Activated CD4-positive, alpha-beta memory T cell treated with anti-CD3 and anti-CD28 coated beads, Interleukin-2, amount 10 ng/mL, durations not matched to agents 7 days and 5 days (primary cell): ENCODE data around the gene TRPM2. TPM values are rescaled to one million over a fixed set of nuclear protein-coding genes. Genes with fewer than 3 reads are reported as not detected.
A peak's percentile ranks its signal among the peaks of the same experiment; 100 is the strongest.

ENCODE experiments used
- CTCF ChIA-PET: fragments of 350-600 bp; sonication (Branson Sonifier 250); formaldehyde crosslinking; loops from one replicate; lab custom pipeline; 2021; ENCODE audit warnings: antibody characterized with exemption, inconsistent platforms; lab: Charles Lee
- POLR2A ChIA-PET: fragments of 350-600 bp; sonication (Branson Sonifier 250); formaldehyde crosslinking; loops from one replicate; lab custom pipeline; 2021; ENCODE audit warnings: antibody characterized with exemption; lab: Charles Lee
- DNase-seq: peaks from one replicate; pipeline ENCODE4 v3.0.0-alpha.2; 2020
- H3K27ac Mint-ChIP-seq: one replicate; pipeline ENCODE4 v1.8.0; 2021; ENCODE audit warnings: mild to moderate bottlenecking, mixed read lengths
- H3K27me3 Mint-ChIP-seq: one replicate; pipeline ENCODE4 v1.8.0; 2021; ENCODE audit warnings: mixed read lengths
- H3K36me3 Mint-ChIP-seq: one replicate; pipeline ENCODE4 v1.8.0; 2021; ENCODE audit warnings: low read depth, mixed read lengths
- H3K4me1 Mint-ChIP-seq: one replicate; pipeline ENCODE4 v1.8.0; 2021; ENCODE audit warnings: mixed read lengths
- H3K4me3 Mint-ChIP-seq: one replicate; pipeline ENCODE4 v1.8.0; 2021; ENCODE audit warnings: mild to moderate bottlenecking, mixed read lengths
- H3K9me3 Mint-ChIP-seq: one replicate; pipeline ENCODE4 v1.8.0; 2021; ENCODE audit warnings: mixed read lengths
- total RNA-seq, 2 experiments: library from RNA; stranded (reverse); gene quantifications; one replicate each; pipeline ENCODE4 v1.2.3, GENCODE V29; 2021

TRPM2 gene
- total RNA-seq, 2 experiments from 2014 or later = 13.7 to 14.8 TPM

GRCh38 chr21:44344541-44345183 lies 8.8 kb upstream of the TRPM2 start:
- H3K4me3 Mint-ChIP-seq = no peak overlapping the region
- H3K36me3 Mint-ChIP-seq = no peaks in the 10 kb centered on the region
- ChIA-PET POLR2A (interaction anchor here (1.8 kb wide), 1 partner anchor 9 kb away, joined by 6 read pairs; the partner anchor contains the start of gene TRPM2), CTCF (interaction anchor here (0.7 kb wide), 2 partner anchors 9 to 135 kb away, joined by 3 read pairs; partner anchors contain the start of gene TRPM2)
- H3K4me1 Mint-ChIP-seq = peaks cover 13% of the 10 kb centered on the region
- H3K9me3 Mint-ChIP-seq = no peaks in the 10 kb centered on the region
- no peak overlapping the region for H3K27ac Mint-ChIP-seq
- H3K27me3 Mint-ChIP-seq = peaks cover 15% of the 10 kb centered on the region
- no peak for DNase-seq

- Mint-ChIP-seq H3K4me3 (no peak overlapping the region), H3K9me3 (no peaks in the 10 kb centered on the region), H3K27ac (no peak overlapping the region), H3K27me3 (peaks cover 15% of the 10 kb centered on the region), H3K4me1 (peaks cover 5% of the 10 kb centered on the region), H3K36me3 (no peaks in the 10 kb centered on the region)
- CTCF ChIA-PET = no interaction called here
- POLR2A ChIA-PET = no interaction called here
- DNase-seq = no peak
Measured at GRCh38 chr21:44345495-44345894, 7.9 kb upstream of the TRPM2 start.

GRCh38 chr21:44347911-44348451 lies 5.4 kb upstream of the TRPM2 start:
- Mint-ChIP-seq H3K36me3 (no peaks in the 10 kb centered on the region), H3K27ac (no peak overlapping the region), H3K27me3 (peaks cover 18% of the 10 kb centered on the region), H3K9me3 (no peaks in the 10 kb centered on the region), H3K4me3 (no peak overlapping the region), H3K4me1 (peaks cover 10% of the 10 kb centered on the region)
- ChIA-PET POLR2A (no interaction called here), CTCF (no interaction called here)
- no peak for DNase-seq

DNA sequence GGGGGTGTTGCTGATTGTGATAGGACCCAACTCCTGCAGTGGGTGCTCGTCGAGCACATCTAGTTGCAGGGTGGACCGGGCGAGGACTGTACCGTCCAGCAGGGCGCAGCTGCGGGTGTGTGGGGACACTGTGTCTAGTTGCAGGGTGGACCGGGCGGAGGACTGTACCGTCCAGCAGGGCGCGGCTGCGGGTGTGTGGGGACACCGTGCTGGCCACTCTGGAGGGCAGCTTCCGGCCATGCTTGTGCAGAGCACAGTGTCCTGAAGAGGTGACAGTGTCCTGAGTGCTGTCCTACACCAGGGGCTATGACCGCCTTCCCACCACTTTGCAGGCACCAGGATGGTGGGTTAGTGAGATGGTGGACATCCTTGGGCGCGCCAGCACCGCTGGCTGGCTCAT lies 4.6 kb upstream of the TRPM2 start:
- ChIA-PET CTCF (no interaction called here), POLR2A (interaction anchor here (1.0 kb wide), 1 partner anchor 10 kb away, joined by 3 read pairs; the partner anchor contains the start of gene CFAP410)
- Mint-ChIP-seq H3K9me3 (no peaks in the 10 kb centered on the region), H3K4me1 (peaks cover 19% of the 10 kb centered on the region), H3K27me3 (peaks cover 18% of the 10 kb centered on the region), H3K36me3 (no peaks in the 10 kb centered on the region), H3K27ac (no peak overlapping the region), H3K4me3 (no peak overlapping the region)
- no peak for DNase-seq

GRCh38 chr21:44349416-44349846 lies 4.0 kb upstream of the TRPM2 start:
- H3K36me3 Mint-ChIP-seq = peaks cover 1% of the 10 kb centered on the region
- no peak for DNase-seq
- peaks cover 25% of the 10 kb centered on the region for H3K4me1 Mint-ChIP-seq
- no peaks in the 10 kb centered on the region for H3K9me3 Mint-ChIP-seq
- H3K27me3 Mint-ChIP-seq = peaks cover 18% of the 10 kb centered on the region
- H3K4me3 Mint-ChIP-seq = no peak overlapping the region
- POLR2A ChIA-PET = interaction anchor here (0.6 to 1.0 kb wide), 2 partner anchors 8 to 11 kb away, joined by 3 read pairs; partner anchors contain the start of gene CFAP410
- H3K27ac Mint-ChIP-seq = no peak overlapping the region
- CTCF ChIA-PET = no interaction called here

GRCh38 chr21:44349847-44350772 lies 3.3 kb upstream of the TRPM2 start:
- Mint-ChIP-seq H3K9me3 (no peaks in the 10 kb centered on the region), H3K4me1 (peaks cover 30% of the 10 kb centered on the region), H3K27ac (no peak overlapping the region), H3K36me3 (peaks cover 6% of the 10 kb centered on the region), H3K27me3 (peaks cover 18% of the 10 kb centered on the region), H3K4me3 (no peak overlapping the region)
- DNase-seq = no peak
- ChIA-PET POLR2A (interaction anchor here (0.6 kb wide), 1 partner anchor 8 kb away, joined by 3 read pairs; no protein-coding TSS in a partner anchor), CTCF (no interaction called here)

DNA sequence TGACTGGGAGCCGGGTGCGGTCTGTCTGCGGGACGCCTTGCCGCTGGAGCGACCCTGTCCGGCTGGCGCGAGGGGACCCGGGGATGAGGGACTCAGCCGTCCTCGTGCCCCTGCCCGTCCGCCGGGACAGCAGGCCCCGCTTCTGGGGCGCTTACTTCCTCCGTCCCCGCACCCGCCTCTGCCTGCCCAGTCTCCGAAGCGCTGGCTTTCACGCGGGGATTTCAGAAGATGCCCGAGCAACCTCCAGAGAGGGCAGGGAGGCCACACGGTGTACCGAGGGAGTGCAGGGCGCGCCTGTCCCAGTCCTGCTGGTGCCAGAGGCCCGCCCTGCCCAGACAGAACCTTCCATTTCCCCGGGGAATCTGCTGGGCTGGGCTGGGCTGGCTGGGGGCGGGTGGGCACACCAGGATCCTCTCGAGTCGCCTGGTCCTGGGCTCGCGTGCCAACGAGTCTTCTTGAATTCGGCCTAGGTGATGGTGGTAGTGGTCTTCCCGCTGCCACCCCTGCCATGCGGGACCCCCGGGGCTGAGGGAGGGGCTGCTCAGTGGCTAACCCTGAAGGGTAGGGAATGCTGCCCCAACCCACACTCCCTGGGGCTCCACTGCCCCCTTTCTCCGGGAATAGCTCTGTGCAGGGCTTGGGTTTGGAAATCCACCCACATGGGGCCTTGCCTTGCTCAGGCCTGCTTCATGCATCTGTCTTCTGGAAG lies 2.5 kb upstream of the TRPM2 start:
- H3K4me3 Mint-ChIP-seq = no peak overlapping the region

GRCh38 chr21:44351535-44352252 lies 1.7 kb upstream of the TRPM2 start:
- peaks cover 44% of the 10 kb centered on the region for H3K4me1 Mint-ChIP-seq
- H3K27me3 Mint-ChIP-seq = peaks cover 12% of the 10 kb centered on the region

More for the DNA sequence above, 2.5 kb upstream of the TRPM2 start:
- Mint-ChIP-seq H3K9me3 (no peaks in the 10 kb centered on the region), H3K27me3 (peaks cover 17% of the 10 kb centered on the region), H3K36me3 (peaks cover 12% of the 10 kb centered on the region), H3K27ac (no peak overlapping the region), H3K4me1 (peaks cover 37% of the 10 kb centered on the region)
- CTCF ChIA-PET = interaction anchor here (1.3 kb wide), 1 partner anchor 11 kb away, joined by 4 read pairs; no protein-coding TSS in a partner anchor
- POLR2A ChIA-PET = interaction anchor here (5.3 kb wide), 1 partner anchor 11 kb away, joined by 48 read pairs; the partner anchor contains the start of gene CFAP410
- DNase-seq = no peak

DNA sequence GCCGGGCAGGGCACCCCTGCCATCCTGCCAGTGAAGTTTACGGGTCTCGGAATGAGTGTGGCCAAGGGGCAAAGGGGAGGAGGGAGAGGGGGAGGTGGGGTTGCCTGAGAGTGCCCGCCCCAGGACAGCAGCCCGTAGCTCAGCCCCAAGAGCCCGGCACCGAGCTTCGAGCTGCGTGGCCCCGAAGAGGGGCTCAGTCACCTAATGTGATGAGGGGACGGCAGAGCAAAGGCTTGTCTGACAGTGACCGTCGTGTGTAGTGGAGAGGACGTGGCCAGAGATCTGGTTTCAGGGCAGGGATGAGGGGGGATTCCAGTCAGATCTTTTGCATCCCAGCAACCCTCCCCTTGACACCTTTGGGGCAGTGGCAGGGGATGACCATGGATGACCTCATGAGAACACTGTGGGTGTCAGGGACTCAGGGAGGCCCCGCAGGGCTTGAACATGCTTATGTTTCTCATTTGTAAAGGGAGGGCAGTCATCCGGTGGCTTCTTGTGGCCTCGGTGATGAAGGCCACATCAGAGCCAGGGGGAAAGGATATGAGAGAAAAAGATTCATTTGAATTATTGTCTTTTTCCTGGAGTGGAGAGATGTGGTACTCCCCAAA lies 1.1 kb upstream of the TRPM2 start:
- Mint-ChIP-seq H3K9me3 (no peaks in the 10 kb centered on the region), H3K36me3 (peaks cover 23% of the 10 kb centered on the region), H3K4me1 (peaks cover 48% of the 10 kb centered on the region), H3K27ac (peak overlapping the region; percentile 10), H3K4me3 (no peak overlapping the region), H3K27me3 (peaks cover 12% of the 10 kb centered on the region)
- ChIA-PET POLR2A (interaction anchor here (0.9 to 5.3 kb wide), 5 partner anchors 8 to 339 kb away, joined by 3 to 48 read pairs (median 5); partner anchors contain the start of gene CFAP410), CTCF (interaction anchor here (1.3 to 1.4 kb wide), 2 partner anchors 12 to 129 kb away, joined by 3 to 4 read pairs; no protein-coding TSS in a partner anchor)
- DNase-seq = no peak

More at GRCh38 chr21:44351535-44352252, 1.7 kb upstream of the TRPM2 start:
- CTCF ChIA-PET = interaction anchor here (1.3 kb wide), 1 partner anchor 12 kb away, joined by 4 read pairs; no protein-coding TSS in a partner anchor
- Mint-ChIP-seq H3K27ac (no peak overlapping the region), H3K4me3 (no peak overlapping the region), H3K9me3 (no peaks in the 10 kb centered on the region), H3K36me3 (peaks cover 19% of the 10 kb centered on the region)
- POLR2A ChIA-PET = interaction anchor here (0.9 to 5.3 kb wide), 2 partner anchors 9 to 12 kb away, joined by 3 to 48 read pairs; partner anchors contain the start of gene CFAP410
- no peak for DNase-seq

- POLR2A ChIA-PET = interaction anchor here (1.3 to 5.3 kb wide), 5 partner anchors 10 to 341 kb away, joined by 3 to 48 read pairs (median 5); partner anchors contain the start of gene CFAP410
- Mint-ChIP-seq H3K27ac (peak overlapping the region; percentile 71), H3K36me3 (peaks cover 33% of the 10 kb centered on the region), H3K4me3 (peak overlapping the region; percentile 78), H3K4me1 (peaks cover 48% of the 10 kb centered on the region), H3K27me3 (peaks cover 4% of the 10 kb centered on the region), H3K9me3 (no peaks in the 10 kb centered on the region)
- no peak for DNase-seq
- CTCF ChIA-PET = interaction anchor here (0.9 to 1.3 kb wide), 2 partner anchors 11 to 14 kb away, joined by 4 read pairs; no protein-coding TSS in a partner anchor
Measured at GRCh38 chr21:44354001-44354405, 582 bp downstream of the TRPM2 start.
